ENCODE data around the gene EXOC7. TPM values are rescaled to one million over a fixed set of nuclear protein-coding genes. Genes with fewer than 3 reads are reported as not detected.
A peak's percentile ranks its signal among the peaks of the same experiment; 100 is the strongest.

EXOC7 gene
- total RNA-seq, 1 experiment from 2014 or later, result 126 TPM

GRCh38 chr17:76134911-76135809 is 31.6 kb upstream of the EXOC7 start (continued):
- TF ChIP-seq HMGXB4 (CRISPR knock-in tag; IDR thresholded peaks at IDR 0.05), result no peak
- TF ChIP-seq NR1H2 (CRISPR knock-in tag; IDR thresholded peaks at IDR 0.05), result no peak
- TF ChIP-seq PREB (CRISPR knock-in tag; IDR thresholded peaks at IDR 0.05; ENCODE audit: borderline replicate concordance), result no peak
- no peak for TF ChIP-seq SMAD4 (CRISPR knock-in tag; IDR thresholded peaks at IDR 0.05)
- no peak for TF ChIP-seq ELF4 (CRISPR knock-in tag; IDR thresholded peaks at IDR 0.05; ENCODE audit: low read depth)
- TF ChIP-seq ZNF121 (CRISPR knock-in tag; IDR thresholded peaks at IDR 0.05), result no peak
- no peak for TF ChIP-seq RELA (CRISPR knock-in tag; IDR thresholded peaks at IDR 0.05; ENCODE audit: borderline replicate concordance)
- TF ChIP-seq SOX15 (CRISPR knock-in tag; IDR thresholded peaks at IDR 0.05), result no peak
- TF ChIP-seq PRRX2 (CRISPR knock-in tag; IDR thresholded peaks at IDR 0.05), result no peak
- no peak for TF ChIP-seq ETV6 (CRISPR knock-in tag; IDR thresholded peaks at IDR 0.05)
- TF ChIP-seq ZNF425 (CRISPR knock-in tag; conservative IDR thresholded peaks at IDR 0.05), result no peak
- no peak for TF ChIP-seq ZNF671 (CRISPR knock-in tag; IDR thresholded peaks at IDR 0.05)
- no peak for TF ChIP-seq NR3C1 (CRISPR knock-in tag; conservative IDR thresholded peaks at IDR 0.05; ENCODE audit: low read depth)
- peak; percentile 63; the same call in 1 of the 2 replicates for TF ChIP-seq TEAD4 (CRISPR knock-in tag; IDR thresholded peaks at IDR 0.05)
- no peak for TF ChIP-seq ZBTB43 (CRISPR knock-in tag; IDR thresholded peaks at IDR 0.05)
- TF ChIP-seq NFATC4 (CRISPR knock-in tag; IDR thresholded peaks at IDR 0.05), result no peak

- Mint-ChIP-seq H3K36me3 (no peaks in the 10 kb centered on the region), H3K9me3 (no peaks in the 10 kb centered on the region), H3K27ac (peak overlapping the region; percentile 71), H3K4me1 (peaks cover 63% of the 10 kb centered on the region), H3K27me3 (ENCODE audit: low read depth) (peaks cover 41% of the 10 kb centered on the region), H3K4me3 (peak overlapping the region; percentile 55)
- peak; percentile 30 for ATAC-seq
- ChIA-PET CTCF (interaction anchor here (0.6 to 9.7 kb wide), 25 partner anchors 10 to 390 kb away, joined by 3 to 176 read pairs (median 4); partner anchors contain the start of genes ACOX1, FOXJ1, GALR2 and TEN1), POLR2A (interaction anchor here (0.6 to 3.9 kb wide), 7 partner anchors 9 to 353 kb away, joined by 3 to 17 read pairs (median 4); partner anchors contain the start of gene FOXJ1)
- peak; percentile 83 for DNase-seq (ENCODE audit: low spot score)
- TF ChIP-seq GRHL2 (CRISPR knock-in tag; IDR thresholded peaks at IDR 0.05; ENCODE audit: insufficient replicate concordance, severe bottlenecking), result no peak
- no peak for TF ChIP-seq FOXP4 (CRISPR knock-in tag; IDR thresholded peaks at IDR 0.05)
- TF ChIP-seq EMX1 (CRISPR knock-in tag; IDR thresholded peaks at IDR 0.05), result no peak
- TF ChIP-seq JUN (CRISPR knock-in tag; IDR thresholded peaks at IDR 0.05), result no peak
- TF ChIP-seq ZNF423 (CRISPR knock-in tag; IDR thresholded peaks at IDR 0.05), result peak; percentile 98
- no peak for TF ChIP-seq MLX (CRISPR knock-in tag; IDR thresholded peaks at IDR 0.05)
- no peak for TF ChIP-seq CBFB (CRISPR knock-in tag; IDR thresholded peaks at IDR 0.05; ENCODE audit: low read depth)
- TF ChIP-seq CREB1 (CRISPR knock-in tag; IDR thresholded peaks at IDR 0.05), result no peak
- no peak for TF ChIP-seq MAX (CRISPR knock-in tag; IDR thresholded peaks at IDR 0.05)
These were observed 29.2 kb upstream of the EXOC7 start for GRCh38 chr17:76132574-76133338.

Data from WTC11 (cell line).